SK-N-SH (cell line): ENCODE results near the gene STX1B. TPM values are rescaled to one million over a fixed set of nuclear protein-coding genes. Genes with fewer than 3 reads are reported as not detected.
A peak's percentile ranks its signal among the peaks of the same experiment; 100 is the strongest.

Experiments
- CTCF ChIA-PET: fragments of 300-600, 350-600 bp; formaldehyde crosslinking; extraction: SDS; loops from one replicate; lab custom pipeline; 2021; lab: Yijun Ruan, JAX
- POLR2A ChIA-PET: fragments of 350-600 bp; sonication (Branson Sonifier 250); formaldehyde crosslinking; extraction: SDS; loops from one replicate; lab custom pipeline; 2020; ENCODE audit warnings: antibody characterized with exemption, inconsistent platforms; lab: Yijun Ruan, JAX
- DNase-seq: peaks from one replicate; pipeline ENCODE4 v3.0.0; 2012
- H2AFZ ChIP-seq: fragments of 200-600 bp; sonication (generic); 2 replicates; pipeline ENCODE4 v1.8.1; 2016; ENCODE audit warnings: antibody characterized with exemption, mild to moderate bottlenecking, low read depth
- H3F3A ChIP-seq: fragments of 200-600 bp; sonication (generic); replicated peaks from 2 replicates; pipeline ENCODE3; 2016; ENCODE audit warnings: antibody characterized with exemption, mild to moderate bottlenecking; ENCODE audit not compliant: insufficient read depth
- H3K27ac ChIP-seq, 2 experiments: fragments of 200-500 bp in 1 of 2; fragments of 200-600 bp in 1 of 2; sonication (Bioruptor generic) in 1 of 2; sonication (generic), shearing (Covaris generic) in 1 of 2; 2 replicates each; pipeline versions ENCODE4 v1.5.1 to v1.6.1; 2014 to 2016; ENCODE audit warnings: low read depth in 2 of 2, inconsistent platforms in 1 of 2, low read length in 1 of 2, mild to moderate bottlenecking in 1 of 2, mixed read lengths in 1 of 2
- H3K27me3 ChIP-seq: fragments of 200-600 bp; sonication (generic), shearing (Covaris generic); 2 replicates; pipeline ENCODE4 v1.6.1; 2016; ENCODE audit warnings: mixed run types; ENCODE audit not compliant: insufficient read depth
- H3K36me3 ChIP-seq, 2 experiments: fragments of 200-500 bp in 1 of 2; fragments of 200-600 bp in 1 of 2; sonication (Bioruptor generic) in 1 of 2; sonication (generic) in 1 of 2; replicated peaks in 1 of 2; 2 replicates each; pipeline versions ENCODE3 to v1.5.1; 2014 to 2016; ENCODE audit warnings: low read length in 1 of 2, mild to moderate bottlenecking in 1 of 2; ENCODE audit not compliant: insufficient read depth in 2 of 2, control insufficient read depth in 1 of 2
- H3K4me1 ChIP-seq, 2 experiments: fragments of 200-500 bp in 1 of 2; fragments of 200-600 bp in 1 of 2; sonication (Bioruptor generic) in 1 of 2; sonication (generic), shearing (Covaris generic) in 1 of 2; 2 replicates each; pipeline versions ENCODE4 v1.5.1 to v1.6.1; 2014 to 2016; ENCODE audit warnings: low read depth in 1 of 2, low read length in 1 of 2, mixed run types in 1 of 2; ENCODE audit not compliant: insufficient read depth in 2 of 2, control insufficient read depth in 1 of 2
- H3K4me2 ChIP-seq: fragments of 200-600 bp; sonication (generic), shearing (Covaris generic); 2 replicates; pipeline ENCODE4 v1.6.1; 2017; ENCODE audit warnings: mixed run types
- H3K4me3 ChIP-seq, 2 experiments: fragments of 200-500 bp in 1 of 2; fragments of 200-600 bp in 1 of 2; sonication (Bioruptor generic) in 1 of 2; sonication (generic), shearing (Covaris generic) in 1 of 2; 2 replicates each; pipeline versions ENCODE4 v1.5.1 to v1.8.1; 2014 to 2016; ENCODE audit warnings: low read depth in 2 of 2, inconsistent platforms in 1 of 2, low read length in 1 of 2, mild to moderate bottlenecking in 1 of 2, mixed read lengths in 1 of 2, moderate library complexity in 1 of 2
- H3K79me2 ChIP-seq: fragments of 200-600 bp; sonication (generic); 2 replicates; pipeline ENCODE4 v1.8.1; 2017; ENCODE audit warnings: mild to moderate bottlenecking; ENCODE audit not compliant: insufficient read depth
- H3K9ac ChIP-seq: fragments of 200-600 bp; sonication (generic); 2 replicates; pipeline ENCODE4 v1.6.1; 2017; ENCODE audit warnings: mixed run types
- H3K9me2 ChIP-seq: fragments of 200-600 bp; sonication (generic); 2 replicates; pipeline ENCODE4 v1.6.1; 2017; ENCODE audit warnings: mixed run types
- H3K9me3 ChIP-seq: fragments of 200-600 bp; sonication (generic); 2 replicates; pipeline ENCODE4 v1.6.1; 2017; ENCODE audit warnings: mixed run types, mild to moderate bottlenecking, moderate library complexity
- H4K20me1 ChIP-seq: fragments of 200-600 bp; sonication (generic); 2 replicates; pipeline ENCODE4 v1.6.1; 2017; ENCODE audit warnings: mild to moderate bottlenecking, mixed run types; ENCODE audit not compliant: insufficient read depth
- CHD2 ChIP-seq: fragments of 150-350 bp; IDR thresholded peaks from 2 replicates; pipeline ENCODE4 v1.6.1; 2018; ENCODE audit warnings: low read length; ENCODE audit not compliant: partially characterized antibody
- CTCF ChIP-seq: fragments of 200-600 bp; sonication (generic); IDR thresholded peaks from 2 replicates; pipeline ENCODE4 v1.6.1; 2017; ENCODE audit warnings: antibody characterized with exemption, mild to moderate bottlenecking, moderate library complexity
- ELF1 ChIP-seq: IDR thresholded peaks from 2 replicates; pipeline ENCODE4 v1.4.0; 2012
- FOSL2 ChIP-seq: IDR thresholded peaks from 2 replicates; pipeline ENCODE4 v1.4.0; 2012; ENCODE audit warnings: low read depth, mild to moderate bottlenecking, moderate library complexity, borderline replicate concordance
- GATA2 ChIP-seq: sonication (generic); formaldehyde crosslinking; IDR thresholded peaks from 2 replicates; pipeline ENCODE4 v1.5.0; 2020; ENCODE audit warnings: mild to moderate bottlenecking, missing genetic modification reagents
- MEF2A ChIP-seq: IDR thresholded peaks from 2 replicates; pipeline ENCODE4 v1.4.0; 2012; ENCODE audit warnings: low read depth, borderline replicate concordance
- MXI1 ChIP-seq: IDR thresholded peaks from 2 replicates; pipeline ENCODE4 v1.6.1; 2012; ENCODE audit warnings: mild to moderate bottlenecking, low read depth, low read length, improper control_type of control experiment
- POLR2AphosphoS5 ChIP-seq: IDR thresholded peaks from 2 replicates; pipeline ENCODE4 v1.6.1; 2012; ENCODE audit warnings: low read depth, low read length
- RAD21 ChIP-seq: IDR thresholded peaks from 2 replicates; pipeline ENCODE4 v1.6.1; 2012; ENCODE audit warnings: mild to moderate bottlenecking, low read length
- RCOR1 ChIP-seq: fragments of 150-350 bp; IDR thresholded peaks from 2 replicates; pipeline ENCODE4 v1.6.1; 2017; ENCODE audit warnings: antibody characterized with exemption, low read length
- RFX5 ChIP-seq: IDR thresholded peaks from 2 replicates; pipeline ENCODE4 v1.6.1; 2012; ENCODE audit warnings: mild to moderate bottlenecking, improper control_type of control experiment, low read length
- RXRA ChIP-seq: IDR thresholded peaks from 2 replicates; pipeline ENCODE4 v1.4.0; 2012; ENCODE audit warnings: low read depth, mild to moderate bottlenecking, borderline replicate concordance
- TAF1 ChIP-seq: IDR thresholded peaks from 2 replicates; pipeline ENCODE4 v1.6.1; 2012; ENCODE audit warnings: low read depth, mild to moderate bottlenecking, low read length, moderate library complexity, borderline replicate concordance
- TCF12 ChIP-seq: IDR thresholded peaks from 2 replicates; pipeline ENCODE4 v1.4.0; 2012
- TEAD4 ChIP-seq: IDR thresholded peaks from 2 replicates; pipeline ENCODE4 v1.4.0; 2012; ENCODE audit warnings: mild to moderate bottlenecking, borderline replicate concordance; ENCODE audit not compliant: insufficient read depth
- WGBS: methylation state at CpG from one replicate; pipeline ENCODE4 v1.1.6; 2017; ENCODE audit warnings: low lambda C conversion rate; 5-methylcytosine and 5-hydroxymethylcytosine counted together
- polyA plus RNA-seq, 3 experiments: library from polyadenylated mRNA; depleted of rRNA; stranded (reverse); fragments of >200 nt; gene quantifications; 2 replicates each; pipeline ENCODE4 v1.2.3, GENCODE V29; 2012
- TF ChIP-seq, protein P1 (sequence below): fragments of 150-350 bp; IDR thresholded peaks from 2 replicates; pipeline ENCODE4 v1.6.1; 2016; ENCODE audit warnings: mild to moderate bottlenecking, low read depth, low read length
- TF ChIP-seq, protein P2 (sequence below): IDR thresholded peaks from 2 replicates; pipeline ENCODE4 v1.4.0; 2012; ENCODE audit warnings: low read depth, borderline replicate concordance
- TF ChIP-seq, protein P3 (sequence below): IDR thresholded peaks from 2 replicates; pipeline ENCODE4 v1.4.0; 2012; ENCODE audit warnings: low read depth

Gene STX1B
- polyA plus RNA-seq, 1 of the 3 experiments (the other 2 are of a cell fraction), result 21.2 TPM

DNA sequence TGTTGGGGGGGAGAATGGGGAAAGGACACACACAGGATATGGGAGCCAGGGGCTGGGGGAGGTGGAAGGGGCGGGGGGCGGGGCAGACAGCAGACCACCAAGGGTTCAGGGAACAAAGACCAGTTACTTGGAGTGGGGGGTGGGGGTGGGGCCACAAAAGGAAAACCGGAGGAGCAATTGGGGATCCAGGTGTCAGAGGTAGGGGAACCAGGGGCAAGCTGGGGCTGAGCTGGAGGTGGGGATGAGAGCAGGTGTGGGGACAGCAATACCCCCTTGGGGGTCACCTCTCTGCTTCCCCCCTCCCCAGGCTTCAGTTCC is 62.9 kb downstream of the STX1B start:
- TF ChIP-seq FOSL2 (no peak), GATA2 (CRISPR knock-in tag) (no peak), MEF2A (no peak), RCOR1 (no peak), MXI1 (no peak), RAD21 (no peak), CTCF (no peak)
- TF ChIP-seq, protein P1, sequence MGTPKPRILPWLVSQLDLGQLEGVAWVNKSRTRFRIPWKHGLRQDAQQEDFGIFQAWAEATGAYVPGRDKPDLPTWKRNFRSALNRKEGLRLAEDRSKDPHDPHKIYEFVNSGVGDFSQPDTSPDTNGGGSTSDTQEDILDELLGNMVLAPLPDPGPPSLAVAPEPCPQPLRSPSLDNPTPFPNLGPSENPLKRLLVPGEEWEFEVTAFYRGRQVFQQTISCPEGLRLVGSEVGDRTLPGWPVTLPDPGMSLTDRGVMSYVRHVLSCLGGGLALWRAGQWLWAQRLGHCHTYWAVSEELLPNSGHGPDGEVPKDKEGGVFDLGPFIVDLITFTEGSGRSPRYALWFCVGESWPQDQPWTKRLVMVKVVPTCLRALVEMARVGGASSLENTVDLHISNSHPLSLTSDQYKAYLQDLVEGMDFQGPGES, result no peak
- H3K27me3 ChIP-seq, result no peaks in the 10 kb centered on the region
- peaks cover 0 to 20% of the 10 kb centered on the region in 2 experiments; a peak in 1 of 4 replicates for H3K4me1 ChIP-seq
- no peak overlapping the region for H3K4me2 ChIP-seq
- H2AFZ ChIP-seq, result no peak overlapping the region
- ChIA-PET CTCF (interaction anchor here (1.0 to 1.4 kb wide), 3 partner anchors 12 to 133 kb away, joined by 3 to 4 read pairs (median 4); no protein-coding TSS in a partner anchor), POLR2A (interaction anchor here (1.1 kb wide), 1 partner anchor 10 kb away, joined by 3 read pairs; the partner anchor contains the start of gene SETD1A)
- no peaks in the 10 kb centered on the region for H4K20me1 ChIP-seq
- H3K9me3 ChIP-seq, result no peaks in the 10 kb centered on the region
- H3K36me3 ChIP-seq, result peaks cover 11 to 28% of the 10 kb centered on the region in 2 experiments
- peaks cover 37% of the 10 kb centered on the region for H3F3A ChIP-seq
- no peak overlapping the region for H3K4me3 ChIP-seq
- WGBS, result 88% methylated on average over 3 of the region's 3 CpGs
- peak overlapping the region in 1 of 2 experiments; percentile 86; a peak in 2 of 4 replicates for H3K27ac ChIP-seq
- no peak for DNase-seq
- peaks cover 12% of the 10 kb centered on the region; the same call in 1 of the 2 replicates for H3K79me2 ChIP-seq
- no peak overlapping the region for H3K9ac ChIP-seq
- no peaks in the 10 kb centered on the region for H3K9me2 ChIP-seq

GRCh38 chr16:30946671-30947540 is 63.5 kb downstream of the STX1B start:
- Histone ChIP-seq H3K4me1 (peaks cover 0 to 22% of the 10 kb centered on the region in 2 experiments; a peak in 1 of 4 replicates), H3K27ac (no peak overlapping the region), H3K4me3 (no peak overlapping the region), H2AFZ (no peak overlapping the region), H3K36me3 (peaks cover 15 to 32% of the 10 kb centered on the region in 2 experiments), H3K9me3 (no peaks in the 10 kb centered on the region), H3K4me2 (no peak overlapping the region), H3K79me2 (peaks cover 16% of the 10 kb centered on the region; the same call in 1 of the 2 replicates), H3F3A (peaks cover 31% of the 10 kb centered on the region), H3K9ac (no peak overlapping the region), H4K20me1 (0 out of 2 replicates have a peak, but pooled peaks cover 4% of the 10 kb centered on the region), H3K9me2 (no peaks in the 10 kb centered on the region), H3K27me3 (no peaks in the 10 kb centered on the region)
- ChIA-PET CTCF (interaction anchor here (1.0 to 1.4 kb wide), 2 partner anchors 102 to 132 kb away, joined by 4 read pairs; no protein-coding TSS in a partner anchor), POLR2A (interaction anchor here (1.1 kb wide), 1 partner anchor 10 kb away, joined by 3 read pairs; the partner anchor contains the start of gene SETD1A)
- DNase-seq, result no peak
- TF ChIP-seq RAD21, result no peak
- no peak for TF ChIP-seq ELF1
- no peak for TF ChIP-seq MEF2A
- TF ChIP-seq POLR2AphosphoS5, result no peak
- TF ChIP-seq TAF1, result no peak
- TF ChIP-seq RFX5, result no peak
- TF ChIP-seq CTCF, result no peak
- TF ChIP-seq TEAD4, result no peak
- no peak for TF ChIP-seq RCOR1
- no peak for TF ChIP-seq TCF12
- TF ChIP-seq RXRA, result no peak
- TF ChIP-seq CHD2, result no peak
- TF ChIP-seq, protein P2, sequence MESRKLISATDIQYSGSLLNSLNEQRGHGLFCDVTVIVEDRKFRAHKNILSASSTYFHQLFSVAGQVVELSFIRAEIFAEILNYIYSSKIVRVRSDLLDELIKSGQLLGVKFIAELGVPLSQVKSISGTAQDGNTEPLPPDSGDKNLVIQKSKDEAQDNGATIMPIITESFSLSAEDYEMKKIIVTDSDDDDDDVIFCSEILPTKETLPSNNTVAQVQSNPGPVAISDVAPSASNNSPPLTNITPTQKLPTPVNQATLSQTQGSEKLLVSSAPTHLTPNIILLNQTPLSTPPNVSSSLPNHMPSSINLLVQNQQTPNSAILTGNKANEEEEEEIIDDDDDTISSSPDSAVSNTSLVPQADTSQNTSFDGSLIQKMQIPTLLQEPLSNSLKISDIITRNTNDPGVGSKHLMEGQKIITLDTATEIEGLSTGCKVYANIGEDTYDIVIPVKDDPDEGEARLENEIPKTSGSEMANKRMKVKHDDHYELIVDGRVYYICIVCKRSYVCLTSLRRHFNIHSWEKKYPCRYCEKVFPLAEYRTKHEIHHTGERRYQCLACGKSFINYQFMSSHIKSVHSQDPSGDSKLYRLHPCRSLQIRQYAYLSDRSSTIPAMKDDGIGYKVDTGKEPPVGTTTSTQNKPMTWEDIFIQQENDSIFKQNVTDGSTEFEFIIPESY, result no peak
- TF ChIP-seq, protein P3, sequence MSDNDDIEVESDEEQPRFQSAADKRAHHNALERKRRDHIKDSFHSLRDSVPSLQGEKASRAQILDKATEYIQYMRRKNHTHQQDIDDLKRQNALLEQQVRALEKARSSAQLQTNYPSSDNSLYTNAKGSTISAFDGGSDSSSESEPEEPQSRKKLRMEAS, result no peak
- no peak for TF ChIP-seq MXI1
- WGBS, result 93% methylated on average over 34 of the region's 38 CpGs
